ENCODE data around the gene HSF2. TPM values are rescaled to one million over a fixed set of nuclear protein-coding genes. Genes with fewer than 3 reads are reported as not detected.

HSF2 gene
- polyA plus RNA-seq, 1 donor: 36.7 TPM

- DNase-seq: no peak
Measured at GRCh38 chr6:122393351-122393896, 6.0 kb upstream of the HSF2 start.

DNA sequence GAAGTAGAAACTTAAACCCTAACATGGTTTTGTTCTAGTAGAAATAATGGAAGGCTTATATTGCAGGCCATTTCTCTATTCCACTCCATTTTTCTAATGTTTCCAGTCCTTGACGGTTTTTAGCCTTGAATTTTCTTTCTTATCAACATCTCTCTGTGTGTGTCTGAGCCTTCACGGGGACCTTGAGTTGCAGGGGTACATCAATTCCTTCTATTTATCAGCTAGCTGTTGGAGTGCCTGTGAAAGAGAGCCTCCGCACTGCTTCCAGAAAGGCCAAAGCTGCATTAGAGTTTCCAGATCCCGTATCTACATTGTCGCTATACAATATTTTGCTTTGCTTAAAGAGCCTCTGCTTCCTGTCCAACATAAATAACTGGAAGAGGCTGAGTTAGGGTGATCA, 5.4 kb upstream of the HSF2 start:
- DNase-seq: no peak

DNA sequence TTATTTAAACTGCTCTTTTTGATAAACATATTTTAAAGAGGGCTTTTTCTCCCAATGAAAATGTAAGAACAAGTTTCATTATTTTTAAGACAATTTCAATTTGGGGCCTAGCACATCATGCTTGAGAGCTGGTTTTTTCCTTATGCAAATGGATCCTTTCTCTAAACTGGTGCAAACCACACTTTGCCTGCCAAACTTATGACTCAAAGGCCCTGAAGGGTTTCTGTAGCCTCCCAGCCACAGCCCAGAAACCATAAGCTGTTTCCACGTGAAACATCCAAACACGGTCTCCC, 451 bp upstream of the HSF2 start:
- DNase-seq: no peak

- DNase-seq: no peak
Measured at GRCh38 chr6:122400121-122400450, 634 bp downstream of the HSF2 start.

DNA sequence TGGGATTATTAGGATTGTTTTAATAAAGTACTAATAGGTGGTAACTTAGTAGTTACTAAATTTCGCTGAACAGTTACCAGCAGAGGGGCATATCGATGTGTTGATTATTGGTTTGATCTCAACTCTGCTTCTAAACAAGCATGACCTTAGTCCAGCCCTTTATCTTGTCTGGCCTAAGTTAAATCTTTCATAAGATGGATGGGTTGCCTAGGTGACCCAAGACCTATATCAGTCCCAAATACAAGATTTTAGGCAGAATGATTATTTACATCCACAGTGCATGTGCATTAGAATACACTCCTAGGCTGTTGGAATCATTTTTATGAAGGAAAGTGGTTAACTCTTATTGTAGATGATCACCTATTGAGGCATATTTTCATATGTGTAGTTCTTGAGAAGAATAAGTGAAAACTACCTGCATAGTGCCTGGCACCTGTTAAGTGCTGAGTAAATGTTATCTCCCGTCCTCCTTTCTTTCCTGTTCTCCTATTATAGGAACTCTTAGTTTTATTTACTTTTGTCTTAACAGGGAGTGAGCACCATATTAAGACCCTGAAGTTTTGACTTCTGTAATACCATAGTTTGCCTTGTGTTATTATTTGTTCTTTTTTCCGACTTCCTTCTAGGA, 1.1 kb downstream of the HSF2 start:
- DNase-seq: no peak

DNA sequence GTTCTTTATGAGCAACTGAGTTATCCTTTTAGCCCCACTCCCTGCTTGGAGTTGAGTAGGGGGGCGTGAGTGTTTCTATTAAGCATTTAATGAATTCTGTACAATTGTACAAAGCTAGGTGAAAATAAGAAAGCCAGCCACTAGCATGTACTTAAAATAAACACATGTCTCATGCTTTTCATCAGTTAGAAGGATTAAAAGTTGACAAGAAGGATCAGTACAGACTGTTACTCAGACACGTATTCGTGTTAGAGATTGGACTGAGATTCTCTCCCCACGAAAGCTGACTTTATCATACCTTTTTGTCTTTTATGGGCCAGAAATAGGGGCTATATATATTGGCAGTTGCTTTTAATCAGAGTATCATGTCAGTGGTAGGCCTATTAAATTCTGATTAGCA, 1.7 kb downstream of the HSF2 start:
- no peak for DNase-seq

- no peak for DNase-seq
Measured at GRCh38 chr6:122404444-122404843, 5.0 kb downstream of the HSF2 start.

GRCh38 chr6:122405417-122405816, 6.0 kb downstream of the HSF2 start:
- DNase-seq: no peak

DNA sequence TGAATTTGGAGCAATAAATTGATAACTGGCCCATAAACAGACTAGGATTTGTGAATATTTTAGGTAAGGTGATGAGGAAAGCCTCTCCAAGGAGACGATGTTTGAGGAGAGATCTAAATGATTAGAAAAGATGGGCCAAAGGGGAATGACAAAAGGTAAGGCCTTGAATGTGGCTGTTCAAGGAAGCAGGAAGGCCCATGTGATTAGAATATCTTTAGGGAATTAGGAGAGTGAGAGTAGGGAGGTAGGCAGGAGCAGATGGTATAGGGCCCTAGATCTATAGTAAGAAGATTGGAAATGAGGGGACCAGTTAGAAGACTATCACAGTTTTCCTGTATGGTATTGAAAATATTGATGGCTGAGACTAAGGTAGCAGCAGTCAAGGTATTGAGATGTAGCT, 6.7 kb downstream of the HSF2 start:
- DNase-seq: no peak

GRCh38 chr6:122407712-122408111, 8.3 kb downstream of the HSF2 start:
- no peak for DNase-seq

DNA sequence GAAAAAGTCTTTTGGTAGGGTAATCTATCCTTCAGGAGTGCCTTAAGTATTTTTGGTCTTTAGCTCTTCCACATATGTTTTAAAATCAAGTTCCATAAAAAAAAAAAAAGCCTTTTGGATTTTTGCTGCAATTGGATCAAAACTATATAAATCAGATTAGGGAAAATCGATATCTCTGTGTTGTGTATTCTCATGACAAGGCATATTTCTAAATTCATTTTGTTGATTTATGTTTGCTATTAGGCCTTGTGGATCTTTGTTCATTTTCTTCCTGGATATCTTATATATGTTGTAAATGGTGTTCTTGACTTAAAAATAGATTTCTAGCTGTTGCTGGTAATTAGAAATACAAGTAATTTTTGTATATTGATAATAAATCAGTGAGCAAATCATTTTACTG, 8.8 kb downstream of the HSF2 start:
- DNase-seq: no peak

DNA sequence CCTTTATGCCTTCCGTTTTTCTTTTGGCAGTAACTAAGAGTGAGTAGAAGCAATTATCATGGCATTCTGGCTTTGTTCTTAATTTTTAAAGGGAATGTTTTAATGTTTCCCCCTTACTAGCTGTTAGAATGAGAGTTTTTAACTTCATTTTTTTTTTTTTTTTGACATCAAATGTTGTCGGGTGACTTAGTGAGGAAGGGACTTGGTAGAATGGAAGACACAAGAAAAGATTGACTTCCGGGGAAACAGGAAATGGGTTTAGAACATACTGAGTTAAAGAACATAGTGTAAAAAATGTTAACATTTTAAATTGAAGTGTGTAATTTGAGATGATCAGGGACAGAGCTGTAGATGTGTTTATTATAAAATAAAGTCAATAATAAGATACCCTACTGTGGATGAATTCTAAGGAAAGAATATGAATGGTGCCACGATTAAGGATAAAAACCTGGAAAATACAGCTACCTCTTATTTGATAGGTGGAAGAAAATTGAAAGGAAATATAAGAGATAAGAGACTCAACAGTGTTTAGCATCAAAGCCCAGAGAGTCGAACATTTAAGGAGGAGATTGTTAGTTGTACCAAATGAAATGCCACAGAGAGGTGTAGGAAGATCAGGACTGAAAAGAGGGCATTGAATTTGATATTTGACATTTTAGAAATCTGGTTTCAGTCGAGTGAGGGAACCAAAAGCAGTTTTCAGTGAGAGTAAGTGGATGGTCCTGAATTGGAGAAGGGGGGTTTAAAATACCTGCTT, 9.4 kb downstream of the HSF2 start:
- DNase-seq: no peak

DNA sequence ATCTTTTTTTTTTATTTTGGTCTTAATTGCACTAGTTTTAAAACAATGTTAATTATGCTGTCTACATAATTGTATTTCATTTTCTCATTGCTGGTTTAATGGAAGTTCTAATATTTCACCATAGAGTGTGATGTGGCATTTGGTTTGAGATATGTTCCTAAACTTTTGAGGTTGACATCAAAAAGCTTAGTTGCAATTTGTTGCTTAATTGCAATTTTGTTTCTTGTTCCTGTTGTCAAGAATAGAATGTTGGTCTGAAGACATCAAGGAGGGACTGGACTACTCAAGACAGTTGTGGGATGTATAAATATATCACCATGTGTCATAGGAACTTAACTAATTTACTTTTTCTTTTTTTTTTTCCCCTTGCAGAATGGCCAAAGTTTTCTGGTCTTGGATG, 12.5 kb downstream of the HSF2 start:
- DNase-seq: no peak

DNA sequence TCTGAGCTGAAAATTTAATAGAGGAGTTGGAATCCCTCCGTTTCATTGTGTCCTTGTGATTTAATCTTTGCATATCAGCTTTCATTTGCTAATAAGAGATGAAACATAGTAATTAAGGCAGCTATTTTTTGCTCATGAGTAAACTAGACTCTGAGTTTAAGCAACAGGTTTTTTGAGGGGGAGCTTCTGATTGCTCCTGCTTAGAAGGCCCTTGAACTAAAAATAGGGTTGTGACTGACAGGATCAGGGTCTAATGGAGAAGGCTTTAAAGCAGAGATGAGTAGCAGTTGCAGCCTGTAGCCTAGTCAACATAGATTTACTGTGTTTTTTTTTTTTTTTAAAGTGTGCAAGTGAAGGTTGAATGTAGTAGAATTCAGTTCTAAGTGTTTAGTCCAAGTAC, 17.4 kb downstream of the HSF2 start:
- no peak for DNase-seq

- DNase-seq: no peak
Measured at GRCh38 chr6:122422003-122422402, 22.6 kb downstream of the HSF2 start.

DNA sequence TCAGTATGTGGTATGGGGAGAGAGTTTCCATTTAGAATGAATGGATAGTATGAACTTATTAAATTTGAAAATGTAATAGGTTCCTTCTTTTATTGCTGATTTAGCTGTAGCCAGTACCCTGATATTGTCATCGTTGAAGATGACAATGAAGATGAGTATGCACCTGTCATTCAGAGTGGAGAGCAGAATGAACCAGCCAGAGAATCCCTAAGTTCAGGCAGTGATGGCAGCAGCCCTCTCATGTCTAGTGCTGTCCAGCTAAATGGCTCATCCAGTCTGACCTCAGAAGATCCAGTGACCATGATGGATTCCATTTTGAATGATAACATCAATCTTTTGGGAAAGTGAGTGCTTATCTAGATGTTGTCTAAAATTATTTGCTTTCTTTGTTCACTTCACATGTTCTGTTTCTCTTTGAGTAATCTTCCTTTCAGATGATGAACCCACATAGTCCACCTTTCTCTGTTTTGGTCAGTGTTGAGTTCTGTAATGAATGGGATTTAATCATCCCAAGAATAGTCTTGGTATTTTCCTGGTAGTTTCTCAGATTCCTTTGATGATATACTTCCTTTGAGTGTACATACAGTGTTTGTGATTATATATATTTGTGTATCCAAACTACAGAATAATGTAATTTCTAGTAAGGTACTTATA, 23.3 kb downstream of the HSF2 start:
- no peak for DNase-seq

- DNase-seq: no peak
Measured at GRCh38 chr6:122423734-122424133, 24.3 kb downstream of the HSF2 start.

- DNase-seq: no peak
Measured at GRCh38 chr6:122426597-122426996, 27.1 kb downstream of the HSF2 start.

- DNase-seq: no peak
Measured at GRCh38 chr6:122428781-122429180, 29.3 kb downstream of the HSF2 start.

DNA sequence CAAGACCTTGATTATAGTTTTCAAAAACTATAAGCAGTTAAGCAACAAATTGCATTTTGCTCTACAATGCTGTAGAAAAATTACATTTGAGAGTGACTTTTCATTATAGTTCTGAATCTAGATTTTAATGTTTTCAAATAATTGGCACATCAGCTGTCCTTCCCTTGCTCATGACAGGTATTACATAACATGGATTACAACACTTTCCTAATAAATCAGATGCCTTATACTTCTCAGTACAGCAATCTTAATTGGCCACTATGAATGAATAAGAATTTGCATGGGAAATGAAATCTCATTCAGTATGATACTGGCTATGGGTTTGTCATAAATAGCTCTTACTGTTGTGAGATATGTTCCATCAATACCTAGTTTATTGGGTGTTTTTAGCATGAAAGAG, 29.9 kb downstream of the HSF2 start:
- DNase-seq: no peak

DNA sequence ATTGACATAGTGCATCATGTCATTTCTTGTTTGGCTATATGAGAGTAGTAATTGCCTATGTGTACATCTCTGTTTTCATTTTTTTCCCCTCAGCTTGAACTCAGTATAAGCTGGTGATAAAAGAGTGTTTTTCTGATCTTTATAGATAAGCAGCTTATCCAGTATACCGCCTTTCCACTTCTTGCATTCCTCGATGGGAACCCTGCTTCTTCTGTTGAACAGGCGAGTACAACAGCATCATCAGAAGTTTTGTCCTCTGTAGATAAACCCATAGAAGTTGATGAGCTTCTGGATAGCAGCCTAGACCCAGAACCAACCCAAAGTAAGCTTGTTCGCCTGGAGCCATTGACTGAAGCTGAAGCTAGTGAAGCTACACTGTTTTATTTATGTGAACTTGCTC, 32.3 kb downstream of the HSF2 start:
- no peak for DNase-seq

GRCh38 chr6:122432816-122433215, 33.4 kb downstream of the HSF2 start:
- no peak for DNase-seq

- no peak for DNase-seq
Measured at GRCh38 chr6:122438975-122439374, 39.5 kb downstream of the HSF2 start.

DNA sequence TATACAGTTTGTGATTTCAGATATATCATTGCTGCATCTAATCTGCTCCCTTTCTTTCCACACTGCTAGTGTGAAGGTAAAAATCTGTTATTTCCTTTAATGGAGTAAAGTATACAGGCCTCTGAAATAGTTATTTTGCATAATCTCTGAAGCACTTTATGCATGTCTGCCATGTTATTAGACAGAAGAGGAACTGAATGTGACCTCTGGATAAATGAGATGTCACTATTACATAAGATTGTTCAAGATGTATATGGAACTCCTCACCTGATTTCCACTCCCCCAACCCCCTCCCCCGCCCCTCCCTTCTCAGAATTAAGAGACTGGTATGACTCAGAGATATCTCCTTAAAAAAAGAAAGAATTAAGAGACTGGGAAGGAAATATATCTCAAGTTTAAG, 45.8 kb downstream of the HSF2 start:
- DNase-seq: no peak
